Measurements from ENCODE around the gene AKAP10. TPM values are rescaled to one million over a fixed set of nuclear protein-coding genes. Genes with fewer than 3 reads are reported as not detected.

AKAP10 gene
- total RNA-seq, 1 experiment from 2014 or later: 52.7 TPM

DNA sequence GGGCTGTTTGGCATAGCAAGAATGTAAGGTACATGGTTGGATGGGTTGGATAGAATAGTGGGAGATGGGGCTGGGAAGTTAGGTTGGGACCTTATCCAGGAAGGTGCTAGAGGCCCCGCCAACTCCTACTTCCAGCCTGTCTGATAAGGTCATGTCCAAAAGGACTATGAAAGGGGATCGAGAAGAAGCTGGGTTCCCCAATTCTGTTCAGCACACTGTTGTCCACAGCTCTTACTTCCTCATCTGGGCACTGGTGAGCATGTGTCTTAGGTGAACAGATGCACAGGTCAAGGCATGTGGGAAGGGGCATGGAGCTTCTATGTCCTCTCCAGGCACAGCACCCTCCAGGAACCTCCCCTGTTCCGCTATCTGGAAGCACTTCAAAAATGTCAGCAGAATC lies 104.3 kb downstream of the AKAP10 start:
- ChIA-PET CTCF (no interaction called here), POLR2A (ENCODE audit: unreplicated experiment) (no interaction called here)
- Histone ChIP-seq H4K20me1 (ENCODE audit: insufficient read depth) (no peaks in the 10 kb centered on the region), H3K27me3 (ENCODE audit: insufficient read depth, low read depth) (no peaks in the 10 kb centered on the region), H3F3A (ENCODE audit: insufficient read depth, low read depth) (no peaks in the 10 kb centered on the region; the same call in 1 of the 2 replicates), H3K27ac (no peak overlapping the region), H3K4me2 (no peak overlapping the region), H3K4me3 (no peak overlapping the region), H3K9me2 (ENCODE audit: insufficient read depth) (no peaks in the 10 kb centered on the region), H3K36me3 (ENCODE audit: low read depth) (no peaks in the 10 kb centered on the region), H3K79me2 (ENCODE audit: low read depth) (no peaks in the 10 kb centered on the region), H2AFZ (no peak overlapping the region), H3K4me1 (replicated peaks; ENCODE audit: insufficient read depth) (no peaks in the 10 kb centered on the region), H3K9me3 (ENCODE audit: insufficient read depth, low read depth) (no peaks in the 10 kb centered on the region)
- BruUV-seq (replicated peaks): no TSS peak
- intact Hi-C loops (cut with micrococcal nuclease; ENCODE audit: unreplicated experiment): no loop called here
- DNase-seq: no peak
- TF ChIP-seq, protein P1, sequence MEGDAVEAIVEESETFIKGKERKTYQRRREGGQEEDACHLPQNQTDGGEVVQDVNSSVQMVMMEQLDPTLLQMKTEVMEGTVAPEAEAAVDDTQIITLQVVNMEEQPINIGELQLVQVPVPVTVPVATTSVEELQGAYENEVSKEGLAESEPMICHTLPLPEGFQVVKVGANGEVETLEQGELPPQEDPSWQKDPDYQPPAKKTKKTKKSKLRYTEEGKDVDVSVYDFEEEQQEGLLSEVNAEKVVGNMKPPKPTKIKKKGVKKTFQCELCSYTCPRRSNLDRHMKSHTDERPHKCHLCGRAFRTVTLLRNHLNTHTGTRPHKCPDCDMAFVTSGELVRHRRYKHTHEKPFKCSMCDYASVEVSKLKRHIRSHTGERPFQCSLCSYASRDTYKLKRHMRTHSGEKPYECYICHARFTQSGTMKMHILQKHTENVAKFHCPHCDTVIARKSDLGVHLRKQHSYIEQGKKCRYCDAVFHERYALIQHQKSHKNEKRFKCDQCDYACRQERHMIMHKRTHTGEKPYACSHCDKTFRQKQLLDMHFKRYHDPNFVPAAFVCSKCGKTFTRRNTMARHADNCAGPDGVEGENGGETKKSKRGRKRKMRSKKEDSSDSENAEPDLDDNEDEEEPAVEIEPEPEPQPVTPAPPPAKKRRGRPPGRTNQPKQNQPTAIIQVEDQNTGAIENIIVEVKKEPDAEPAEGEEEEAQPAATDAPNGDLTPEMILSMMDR (conservative IDR thresholded peaks at IDR 0.05): no peak
- no peak for TF ChIP-seq EZH2 (IDR thresholded peaks at IDR 0.05; ENCODE audit: low read depth)

DNA sequence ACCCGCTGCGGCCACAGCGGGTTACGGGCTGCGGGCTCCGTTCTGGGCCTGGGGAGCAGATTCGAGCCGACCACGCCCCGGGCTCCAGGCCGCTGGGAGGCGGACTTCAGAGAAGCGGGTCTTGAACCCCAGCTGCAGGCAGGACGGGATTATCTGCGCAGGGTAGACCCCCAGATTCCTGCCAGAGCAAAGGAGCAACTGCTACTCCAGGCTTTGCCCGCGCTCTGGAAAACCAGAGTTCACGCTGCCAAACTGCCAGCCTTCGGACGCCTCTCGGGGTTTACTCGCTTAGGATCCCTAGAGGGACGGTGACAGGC lies 109.6 kb downstream of the AKAP10 start:
- ChIA-PET CTCF (no interaction called here), POLR2A (ENCODE audit: unreplicated experiment) (no interaction called here)
- TSS peak; percentile 55 for BruUV-seq (replicated peaks)
- no peak for TF ChIP-seq EZH2 (IDR thresholded peaks at IDR 0.05; ENCODE audit: low read depth)
- TF ChIP-seq, protein P1 (conservative IDR thresholded peaks at IDR 0.05): no peak
- H3K27me3 ChIP-seq (ENCODE audit: insufficient read depth, low read depth): no peaks in the 10 kb centered on the region
- H3K4me1 ChIP-seq (replicated peaks; ENCODE audit: insufficient read depth): peaks cover 9% of the 10 kb centered on the region; the same call in 1 of the 2 replicates
- H2AFZ ChIP-seq: no peak overlapping the region
- H3K4me2 ChIP-seq: peak overlapping the region; percentile 90; the same call in 1 of the 2 replicates
- no peak overlapping the region for H3K27ac ChIP-seq
- no peaks in the 10 kb centered on the region for H4K20me1 ChIP-seq (ENCODE audit: insufficient read depth)
- H3K79me2 ChIP-seq (ENCODE audit: low read depth): no peaks in the 10 kb centered on the region
- no peak overlapping the region; the same call in 1 of the 2 replicates for H3K4me3 ChIP-seq
- no peak for DNase-seq
- intact Hi-C loops (cut with micrococcal nuclease; ENCODE audit: unreplicated experiment): no loop called here
- no peaks in the 10 kb centered on the region for H3K9me2 ChIP-seq (ENCODE audit: insufficient read depth)
- peaks cover 10% of the 10 kb centered on the region; the same call in 1 of the 2 replicates for H3F3A ChIP-seq (ENCODE audit: insufficient read depth, low read depth)
- H3K9me3 ChIP-seq (ENCODE audit: insufficient read depth, low read depth): no peaks in the 10 kb centered on the region
- no peaks in the 10 kb centered on the region for H3K36me3 ChIP-seq (ENCODE audit: low read depth)

DNA sequence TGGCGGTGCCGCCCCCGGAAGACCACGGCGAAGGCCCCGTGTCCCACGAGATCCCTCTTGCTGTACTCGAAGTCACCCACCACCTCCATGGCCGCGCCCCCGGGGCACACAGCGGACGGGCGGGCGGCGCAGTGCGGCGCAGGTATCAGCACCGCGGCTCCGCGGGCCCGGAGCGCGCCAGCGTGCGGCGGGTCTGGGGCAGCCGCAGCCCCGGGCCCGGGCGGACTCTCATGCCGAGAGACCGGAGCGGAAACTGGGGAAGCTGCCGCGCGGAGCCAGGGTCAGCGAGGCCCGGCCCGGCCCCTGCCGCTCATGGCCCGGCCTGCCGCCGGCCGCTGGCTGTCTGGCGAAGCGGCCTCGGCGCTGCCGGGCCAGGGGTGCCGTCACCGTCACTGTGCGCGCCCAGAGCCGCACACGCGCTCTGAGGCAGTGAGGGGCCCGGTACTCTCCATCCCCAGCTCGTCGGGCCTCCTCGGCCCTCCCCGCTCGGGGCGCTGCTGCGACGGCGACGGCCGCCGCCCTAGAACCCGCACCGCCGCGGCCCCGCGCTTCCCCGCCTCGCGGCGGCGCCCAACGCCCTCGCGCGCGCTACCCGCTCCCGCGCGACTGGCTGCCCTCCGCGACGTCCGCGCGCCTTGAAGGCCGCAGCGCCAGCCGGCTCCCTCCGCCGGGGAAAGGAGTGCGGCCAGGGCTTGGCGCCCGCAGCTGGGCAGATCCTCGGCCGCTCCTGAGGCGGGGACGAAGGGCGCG lies 110.1 kb downstream of the AKAP10 start, which contains the start of gene ULK2:
TSS of gene ULK2 (minus strand) at position 608 of the 750 bp plus-strand sequence. CDS start at position 89, 519 bp downstream.
- Histone ChIP-seq H3K9me2 (ENCODE audit: insufficient read depth) (no peaks in the 10 kb centered on the region), H3K27ac (0 out of 2 replicates have a peak within 1 kb of the TSS, but pooled peaks have one; percentile 5), H3K27me3 (ENCODE audit: insufficient read depth, low read depth) (no peaks in the 10 kb centered on the region), H3K4me3 (peak within 1 kb of the TSS; percentile 77), H2AFZ (peak within 1 kb of the TSS; percentile 95), H3K36me3 (ENCODE audit: low read depth) (no peaks in the 10 kb centered on the region), H3K79me2 (ENCODE audit: low read depth) (no peaks in the 10 kb centered on the region), H3K9me3 (ENCODE audit: insufficient read depth, low read depth) (no peaks in the 10 kb centered on the region), H3K4me2 (peak within 1 kb of the TSS; percentile 90), H4K20me1 (ENCODE audit: insufficient read depth) (no peaks in the 10 kb centered on the region), H3K4me1 (replicated peaks; ENCODE audit: insufficient read depth) (peaks cover 9% of the 10 kb centered on the region; the same call in 1 of the 2 replicates), H3F3A (ENCODE audit: insufficient read depth, low read depth) (peaks cover 10% of the 10 kb centered on the region; the same call in 1 of the 2 replicates)
- no TSS peak for BruUV-seq (replicated peaks)
- intact Hi-C loops (cut with micrococcal nuclease; ENCODE audit: unreplicated experiment): no loop called here
- ChIA-PET POLR2A (ENCODE audit: unreplicated experiment) (no interaction called here), CTCF (no interaction called here)
- no peak for TF ChIP-seq EZH2 (IDR thresholded peaks at IDR 0.05; ENCODE audit: low read depth)
- TF ChIP-seq, protein P1 (conservative IDR thresholded peaks at IDR 0.05): no peak
- DNase-seq: peak in 1 of 2 experiments; percentile 49
